ENCODE data around the gene AZIN2.

AZIN2 gene

DNA sequence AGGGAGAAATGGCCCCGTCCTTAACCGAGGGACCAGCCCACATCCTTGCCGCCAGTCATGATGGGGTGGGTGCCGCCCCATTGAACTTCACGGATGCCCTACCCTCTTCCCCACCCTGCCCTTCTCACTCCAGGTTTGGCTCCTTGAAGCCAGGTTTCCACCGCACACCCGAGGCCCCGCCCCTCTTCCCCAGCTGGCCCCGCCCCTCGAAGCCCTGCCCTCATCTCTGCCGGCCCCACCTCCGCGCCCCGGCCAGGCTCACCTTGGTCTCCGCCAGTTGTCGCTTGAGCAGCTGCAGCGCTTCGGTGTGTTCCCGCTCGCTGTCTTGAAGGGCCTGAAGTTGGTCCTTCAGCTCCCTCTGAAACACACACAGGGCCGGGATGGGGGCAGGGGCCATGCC is 84.3 kb downstream of the AZIN2 start:
- TF ChIP-seq, protein P1, sequence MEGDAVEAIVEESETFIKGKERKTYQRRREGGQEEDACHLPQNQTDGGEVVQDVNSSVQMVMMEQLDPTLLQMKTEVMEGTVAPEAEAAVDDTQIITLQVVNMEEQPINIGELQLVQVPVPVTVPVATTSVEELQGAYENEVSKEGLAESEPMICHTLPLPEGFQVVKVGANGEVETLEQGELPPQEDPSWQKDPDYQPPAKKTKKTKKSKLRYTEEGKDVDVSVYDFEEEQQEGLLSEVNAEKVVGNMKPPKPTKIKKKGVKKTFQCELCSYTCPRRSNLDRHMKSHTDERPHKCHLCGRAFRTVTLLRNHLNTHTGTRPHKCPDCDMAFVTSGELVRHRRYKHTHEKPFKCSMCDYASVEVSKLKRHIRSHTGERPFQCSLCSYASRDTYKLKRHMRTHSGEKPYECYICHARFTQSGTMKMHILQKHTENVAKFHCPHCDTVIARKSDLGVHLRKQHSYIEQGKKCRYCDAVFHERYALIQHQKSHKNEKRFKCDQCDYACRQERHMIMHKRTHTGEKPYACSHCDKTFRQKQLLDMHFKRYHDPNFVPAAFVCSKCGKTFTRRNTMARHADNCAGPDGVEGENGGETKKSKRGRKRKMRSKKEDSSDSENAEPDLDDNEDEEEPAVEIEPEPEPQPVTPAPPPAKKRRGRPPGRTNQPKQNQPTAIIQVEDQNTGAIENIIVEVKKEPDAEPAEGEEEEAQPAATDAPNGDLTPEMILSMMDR (IDR thresholded peaks at IDR 0.05; ENCODE audit: low read depth, low read length, missing control alignments) = no peak
- no peak overlapping the region for H3K4me3 ChIP-seq (replicated peaks; ENCODE audit: low read depth, low read length)
- no peak for DNase-seq (ENCODE audit: extremely low read depth, low read depth)

DNA sequence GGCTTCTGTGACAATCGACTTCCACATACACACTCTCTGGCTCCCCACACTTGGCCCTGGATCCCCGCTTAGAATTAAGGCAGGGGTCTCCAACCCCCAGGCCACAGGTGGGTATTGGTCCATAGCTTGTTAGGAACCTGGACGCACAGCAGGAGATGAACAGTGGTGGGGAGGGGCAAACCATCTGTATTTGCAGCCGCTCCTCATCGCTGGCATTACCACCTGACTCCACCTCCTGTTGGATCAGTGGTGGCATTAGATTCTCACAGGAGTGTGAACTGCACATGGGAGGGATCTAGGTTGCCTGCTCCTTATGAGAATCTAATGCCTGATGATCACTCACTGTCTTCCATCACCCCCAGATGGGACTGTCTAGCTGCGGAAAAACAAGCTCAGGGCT is 84.9 kb downstream of the AZIN2 start:
- no peak for DNase-seq (ENCODE audit: extremely low read depth, low read depth)
- H3K4me3 ChIP-seq (replicated peaks; ENCODE audit: low read depth, low read length) = no peak overlapping the region
- TF ChIP-seq, protein P1 (IDR thresholded peaks at IDR 0.05; ENCODE audit: low read depth, low read length, missing control alignments) = no peak

- no peak for DNase-seq (ENCODE audit: extremely low read depth, low read depth)
- TF ChIP-seq, protein P1 (IDR thresholded peaks at IDR 0.05; ENCODE audit: low read depth, low read length, missing control alignments) = no peak
- H3K4me3 ChIP-seq (replicated peaks; ENCODE audit: low read depth, low read length) = no peak overlapping the region
Observed at GRCh38 chr1:33167650-33168447, 86.9 kb downstream of the AZIN2 start.

- TF ChIP-seq, protein P1 (IDR thresholded peaks at IDR 0.05; ENCODE audit: low read depth, low read length, missing control alignments) = no peak
- H3K4me3 ChIP-seq (replicated peaks; ENCODE audit: low read depth, low read length) = no peak overlapping the region
- no peak for DNase-seq (ENCODE audit: extremely low read depth, low read depth)
Observed at GRCh38 chr1:33168556-33169289, 87.8 kb downstream of the AZIN2 start.

- H3K4me3 ChIP-seq (replicated peaks; ENCODE audit: low read depth, low read length) = no peak overlapping the region
- DNase-seq (ENCODE audit: extremely low read depth, low read depth) = no peak
- TF ChIP-seq, protein P1 (IDR thresholded peaks at IDR 0.05; ENCODE audit: low read depth, low read length, missing control alignments) = no peak
Observed at GRCh38 chr1:33169290-33170055, 88.5 kb downstream of the AZIN2 start.

All from HFF-Myc (cell line).